ENCODE data around the gene ELF1.
"Not testable (repeated sequence)": the region's sequence is repeated elsewhere in the genome, so short reads cannot be mapped to it uniquely, and the experiment has no call there.

Gene ELF1

DNA sequence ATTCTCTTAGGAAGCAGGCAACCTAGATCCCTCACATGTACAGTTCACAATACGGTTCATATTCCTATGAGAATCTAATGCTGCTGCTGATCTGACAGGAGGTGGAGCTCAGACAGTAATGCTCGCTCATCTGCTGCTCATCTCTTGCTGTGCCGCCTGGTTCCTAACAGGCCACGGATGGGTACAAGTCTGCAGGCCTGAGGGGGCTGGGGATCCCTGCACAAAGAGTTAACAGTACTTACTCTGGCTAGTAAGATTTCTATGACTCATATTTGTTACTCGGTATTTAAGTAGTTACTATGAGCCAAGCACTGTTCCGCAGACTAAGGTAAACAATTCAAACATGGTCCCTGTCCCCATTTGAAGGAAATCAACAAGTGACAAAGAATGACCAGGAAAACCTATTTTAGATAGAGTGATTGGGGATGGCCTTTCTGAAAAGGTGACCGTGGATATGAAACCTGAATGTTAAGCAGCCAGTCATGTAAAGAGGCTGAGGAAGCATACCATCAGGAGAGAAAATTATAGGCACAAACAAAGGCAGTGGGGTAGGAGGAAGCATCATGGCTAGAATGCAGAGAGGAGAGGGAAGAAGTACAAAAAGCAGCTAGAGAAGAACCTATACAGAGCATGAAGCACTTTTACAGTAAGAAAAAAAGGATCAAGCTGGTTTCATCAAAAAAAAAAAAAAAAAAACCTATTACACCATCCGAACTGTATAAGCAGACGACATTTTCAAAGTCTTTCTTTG lies 21.6 kb upstream of the ELF1 start:
- WGBS: 68% methylated on average over 9 of the region's 9 CpGs
- H2BK5ac ChIP-seq (ENCODE audit: low read depth, low read length, poor library complexity, severe bottlenecking): no peak overlapping the region
- no peaks in the 10 kb centered on the region for H3K36me3 ChIP-seq (ENCODE audit: control insufficient read depth in 1 of 2, insufficient read depth in 2 of 2, low read depth in 1 of 2, low read length in 2 of 2)
- H4K8ac ChIP-seq (ENCODE audit: low read length): no peak overlapping the region
- DNase-seq: peak; percentile 32
- H3K4me1 ChIP-seq (ENCODE audit: control insufficient read depth, insufficient read depth, low read depth, low read length): no peaks in the 10 kb centered on the region
- no peak overlapping the region for H3K9ac ChIP-seq (ENCODE audit: low read length)
- no peaks in the 10 kb centered on the region for H3K27me3 ChIP-seq (ENCODE audit: control insufficient read depth in 1 of 2, insufficient read depth in 1 of 2, low read length in 2 of 2)
- no peak overlapping the region for H2BK15ac ChIP-seq (ENCODE audit: low read depth, poor library complexity, severe bottlenecking)
- H2BK12ac ChIP-seq (ENCODE audit: low read length in 2 of 2): no peak overlapping the region
- H4K91ac ChIP-seq (ENCODE audit: low read length): no peak overlapping the region
- H3K18ac ChIP-seq (ENCODE audit: low read depth in 1 of 2, low read length in 2 of 2): no peak overlapping the region
- H2AFZ ChIP-seq (ENCODE audit: low read depth, low read length): no peak overlapping the region
- no peak overlapping the region for H3K14ac ChIP-seq (ENCODE audit: low read length in 2 of 2)
- H2AK5ac ChIP-seq (ENCODE audit: low read length, severe bottlenecking): no peak overlapping the region
- H3K23ac ChIP-seq (ENCODE audit: low read length in 2 of 2): no peak overlapping the region
- H3K27ac ChIP-seq (ENCODE audit: low read length, poor library complexity, severe bottlenecking): no peak overlapping the region
- H3K4ac ChIP-seq (ENCODE audit: low read depth in 1 of 2, low read length in 2 of 2): no peak overlapping the region
- H3K4me2 ChIP-seq (ENCODE audit: low read length, poor library complexity, severe bottlenecking): no peak overlapping the region
- peaks cover 4% of the 10 kb centered on the region for H3K79me1 ChIP-seq (replicated peaks; ENCODE audit: low read length, poor library complexity, severe bottlenecking)
- no peaks in the 10 kb centered on the region for H3K9me3 ChIP-seq (ENCODE audit: control insufficient read depth, low read length)
- H2BK120ac ChIP-seq (ENCODE audit: low read depth, low read length): no peak overlapping the region
- no peak overlapping the region for H3K4me3 ChIP-seq (ENCODE audit: insufficient read depth in 1 of 2, low read depth in 1 of 2, low read length in 2 of 2)

DNA sequence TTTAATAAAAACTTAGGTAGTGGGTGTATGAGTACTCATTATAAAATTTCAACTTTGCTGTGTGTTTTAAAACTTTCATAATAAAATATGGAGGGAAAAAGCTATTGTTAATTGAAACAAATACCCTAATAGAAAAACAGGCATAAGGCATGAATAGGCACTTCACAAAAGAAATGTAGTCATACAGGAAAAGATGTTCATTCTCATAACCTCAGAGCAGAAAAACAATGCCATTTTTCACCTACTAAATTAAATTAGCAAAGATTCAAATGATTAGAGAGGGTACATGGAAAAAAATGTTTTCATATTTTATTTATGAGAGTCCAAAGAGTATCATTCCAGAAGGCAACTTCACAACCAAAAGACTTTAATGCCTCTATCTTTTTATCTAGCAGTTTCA lies 20.6 kb upstream of the ELF1 start:
- Histone ChIP-seq H2AFZ (ENCODE audit: low read depth, low read length) (no peak overlapping the region), H3K36me3 (ENCODE audit: control insufficient read depth in 1 of 2, insufficient read depth in 2 of 2, low read depth in 1 of 2, low read length in 2 of 2) (no peaks in the 10 kb centered on the region), H3K4me1 (ENCODE audit: control insufficient read depth, insufficient read depth, low read depth, low read length) (no peaks in the 10 kb centered on the region), H3K27me3 (ENCODE audit: control insufficient read depth in 1 of 2, insufficient read depth in 1 of 2, low read length in 2 of 2) (no peaks in the 10 kb centered on the region), H3K4me3 (ENCODE audit: insufficient read depth in 1 of 2, low read depth in 1 of 2, low read length in 2 of 2) (no peak overlapping the region), H2BK5ac (ENCODE audit: low read depth, low read length, poor library complexity, severe bottlenecking) (no peak overlapping the region), H2BK15ac (ENCODE audit: low read depth, poor library complexity, severe bottlenecking) (no peak overlapping the region), H3K27ac (ENCODE audit: low read length, poor library complexity, severe bottlenecking) (no peak overlapping the region), H3K14ac (ENCODE audit: low read length in 2 of 2) (no peak overlapping the region), H3K9ac (ENCODE audit: low read length) (no peak overlapping the region), H3K4ac (ENCODE audit: low read depth in 1 of 2, low read length in 2 of 2) (no peak overlapping the region), H3K79me1 (replicated peaks; ENCODE audit: low read length, poor library complexity, severe bottlenecking) (peaks cover 8% of the 10 kb centered on the region), H3K9me3 (ENCODE audit: control insufficient read depth, low read length) (no peaks in the 10 kb centered on the region), H2AK5ac (ENCODE audit: low read length, severe bottlenecking) (no peak overlapping the region), H3K18ac (ENCODE audit: low read depth in 1 of 2, low read length in 2 of 2) (no peak overlapping the region), H3K23ac (ENCODE audit: low read length in 2 of 2) (no peak overlapping the region), H2BK12ac (ENCODE audit: low read length in 2 of 2) (no peak overlapping the region), H2BK120ac (ENCODE audit: low read depth, low read length) (no peak overlapping the region), H4K8ac (ENCODE audit: low read length) (no peak overlapping the region), H3K4me2 (ENCODE audit: low read length, poor library complexity, severe bottlenecking) (no peak overlapping the region), H4K91ac (ENCODE audit: low read length) (no peak overlapping the region)
- no peak for DNase-seq

DNA sequence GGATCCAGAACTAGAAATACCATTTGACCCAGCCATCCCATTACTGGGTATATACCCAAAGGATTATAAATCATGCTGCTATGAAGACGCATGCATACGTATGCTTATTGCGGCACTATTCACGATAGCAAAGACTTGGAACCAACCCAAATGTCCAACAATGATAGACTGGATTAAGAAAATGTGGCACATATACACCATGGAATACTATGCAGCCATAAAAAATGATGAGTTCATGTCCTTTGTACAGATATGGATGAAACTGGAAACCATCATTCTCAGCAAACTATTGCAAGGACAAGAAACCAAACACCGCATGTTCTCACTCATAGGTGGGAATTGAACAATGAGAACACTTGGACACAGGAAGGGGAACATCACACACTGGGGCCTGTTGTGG lies 17.4 kb upstream of the ELF1 start:
- H3K18ac ChIP-seq (ENCODE audit: low read depth in 1 of 2, low read length in 2 of 2); H2AK5ac ChIP-seq (ENCODE audit: low read length, severe bottlenecking); H3K4me3 ChIP-seq (ENCODE audit: insufficient read depth in 1 of 2, low read depth in 1 of 2, low read length in 2 of 2); H4K91ac ChIP-seq (ENCODE audit: low read length); H2BK15ac ChIP-seq (ENCODE audit: low read depth, poor library complexity, severe bottlenecking); H2BK12ac ChIP-seq (ENCODE audit: low read length in 2 of 2); H3K23ac ChIP-seq (ENCODE audit: low read length in 2 of 2); H3K36me3 ChIP-seq (ENCODE audit: control insufficient read depth in 1 of 2, insufficient read depth in 2 of 2, low read depth in 1 of 2, low read length in 2 of 2); H4K8ac ChIP-seq (ENCODE audit: low read length); H2BK5ac ChIP-seq (ENCODE audit: low read depth, low read length, poor library complexity, severe bottlenecking); H3K9ac ChIP-seq (ENCODE audit: low read length); H3K4ac ChIP-seq (ENCODE audit: low read depth in 1 of 2, low read length in 2 of 2); DNase-seq; H2BK120ac ChIP-seq (ENCODE audit: low read depth, low read length); H3K14ac ChIP-seq (ENCODE audit: low read length in 2 of 2); H3K27me3 ChIP-seq (ENCODE audit: control insufficient read depth in 1 of 2, insufficient read depth in 1 of 2, low read length in 2 of 2); H3K4me2 ChIP-seq (ENCODE audit: low read length, poor library complexity, severe bottlenecking); H3K4me1 ChIP-seq (ENCODE audit: control insufficient read depth, insufficient read depth, low read depth, low read length); H2AFZ ChIP-seq (ENCODE audit: low read depth, low read length); H3K9me3 ChIP-seq (ENCODE audit: control insufficient read depth, low read length); H3K27ac ChIP-seq (ENCODE audit: low read length, poor library complexity, severe bottlenecking); H3K79me1 ChIP-seq (replicated peaks; ENCODE audit: low read length, poor library complexity, severe bottlenecking): not testable (repeated sequence)
- no CpG with 5 or more reads among the region's 5 CpGs for WGBS

DNA sequence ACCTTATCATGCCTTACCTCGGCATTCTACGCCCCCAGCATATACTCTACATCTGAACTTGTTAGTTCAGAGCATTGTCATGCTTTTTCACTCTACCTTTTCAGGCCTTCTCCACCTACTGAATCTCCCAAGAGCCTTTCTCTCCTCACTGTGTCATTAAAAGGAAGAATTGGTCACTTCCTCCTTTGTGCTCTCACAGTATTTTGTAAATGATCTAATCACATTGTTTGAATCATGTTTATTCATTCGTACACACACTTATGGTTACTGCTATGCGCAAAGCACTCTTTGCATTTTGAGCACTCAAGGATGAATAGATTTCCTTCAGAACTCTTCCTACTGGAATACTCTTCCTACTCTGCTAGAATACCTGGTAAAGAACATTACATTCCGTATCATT lies 15.8 kb upstream of the ELF1 start:
- no peak for DNase-seq
- Histone ChIP-seq H3K79me1 (replicated peaks; ENCODE audit: low read length, poor library complexity, severe bottlenecking) (peaks cover 7% of the 10 kb centered on the region), H3K4ac (ENCODE audit: low read depth in 1 of 2, low read length in 2 of 2) (no peak overlapping the region), H4K8ac (ENCODE audit: low read length) (no peak overlapping the region), H2BK5ac (ENCODE audit: low read depth, low read length, poor library complexity, severe bottlenecking) (no peak overlapping the region), H3K4me2 (ENCODE audit: low read length, poor library complexity, severe bottlenecking) (no peak overlapping the region), H2BK120ac (ENCODE audit: low read depth, low read length) (no peak overlapping the region), H3K23ac (ENCODE audit: low read length in 2 of 2) (no peak overlapping the region), H3K27ac (ENCODE audit: low read length, poor library complexity, severe bottlenecking) (no peak overlapping the region), H3K4me3 (ENCODE audit: insufficient read depth in 1 of 2, low read depth in 1 of 2, low read length in 2 of 2) (no peak overlapping the region), H3K36me3 (ENCODE audit: control insufficient read depth in 1 of 2, insufficient read depth in 2 of 2, low read depth in 1 of 2, low read length in 2 of 2) (no peaks in the 10 kb centered on the region), H3K4me1 (ENCODE audit: control insufficient read depth, insufficient read depth, low read depth, low read length) (no peaks in the 10 kb centered on the region), H4K91ac (ENCODE audit: low read length) (no peak overlapping the region), H2BK15ac (ENCODE audit: low read depth, poor library complexity, severe bottlenecking) (no peak overlapping the region), H3K9ac (ENCODE audit: low read length) (no peak overlapping the region), H3K14ac (ENCODE audit: low read length in 2 of 2) (no peak overlapping the region), H3K27me3 (ENCODE audit: control insufficient read depth in 1 of 2, insufficient read depth in 1 of 2, low read length in 2 of 2) (no peaks in the 10 kb centered on the region), H2AK5ac (ENCODE audit: low read length, severe bottlenecking) (no peak overlapping the region), H2AFZ (ENCODE audit: low read depth, low read length) (no peak overlapping the region), H2BK12ac (ENCODE audit: low read length in 2 of 2) (no peak overlapping the region), H3K18ac (ENCODE audit: low read depth in 1 of 2, low read length in 2 of 2) (no peak overlapping the region), H3K9me3 (ENCODE audit: control insufficient read depth, low read length) (no peaks in the 10 kb centered on the region)
- 92% methylated on average over 4 of the region's 5 CpGs for WGBS
